Ectodermal cell (in vitro differentiated cells): ENCODE measurements around the gene FAM228A.

Source experiments
- H3K27ac ChIP-seq: 2 replicates; pipeline ENCODE4 v1.7.0; 2013; ENCODE audit warnings: mild to moderate bottlenecking, low read depth, low read length; ENCODE audit not compliant: insufficient read depth, poor library complexity, severe bottlenecking
- H3K27me3 ChIP-seq: 2 replicates; pipeline ENCODE4 v1.7.0; 2013; ENCODE audit warnings: mild to moderate bottlenecking, low read length; ENCODE audit not compliant: insufficient read depth, control insufficient read depth, poor library complexity, severe bottlenecking
- H3K36me3 ChIP-seq: one replicate; pipeline ENCODE4 v1.7.0; 2013; ENCODE audit warnings: low read length; ENCODE audit not compliant: control insufficient read depth, insufficient read depth
- H3K4me1 ChIP-seq: one replicate; pipeline ENCODE4 v1.7.0; 2013; ENCODE audit warnings: low read length; ENCODE audit not compliant: control insufficient read depth, insufficient read depth
- H3K4me3 ChIP-seq: 2 replicates; pipeline ENCODE4 v1.7.0; 2013; ENCODE audit warnings: low read depth, low read length, control low read depth; ENCODE audit not compliant: insufficient read depth
- H3K9me3 ChIP-seq: 2 replicates; pipeline ENCODE4 v1.7.0; 2013; ENCODE audit warnings: mild to moderate bottlenecking, low read length, moderate library complexity; ENCODE audit not compliant: control insufficient read depth
- WGBS, 2 experiments: methylation state at CpG; one replicate each; pipeline ENCODE4 v1.1.7; 2013; ENCODE audit warnings: missing lambda C conversion rate in 2 of 2; 5-methylcytosine and 5-hydroxymethylcytosine counted together

The FAM228A gene

DNA sequence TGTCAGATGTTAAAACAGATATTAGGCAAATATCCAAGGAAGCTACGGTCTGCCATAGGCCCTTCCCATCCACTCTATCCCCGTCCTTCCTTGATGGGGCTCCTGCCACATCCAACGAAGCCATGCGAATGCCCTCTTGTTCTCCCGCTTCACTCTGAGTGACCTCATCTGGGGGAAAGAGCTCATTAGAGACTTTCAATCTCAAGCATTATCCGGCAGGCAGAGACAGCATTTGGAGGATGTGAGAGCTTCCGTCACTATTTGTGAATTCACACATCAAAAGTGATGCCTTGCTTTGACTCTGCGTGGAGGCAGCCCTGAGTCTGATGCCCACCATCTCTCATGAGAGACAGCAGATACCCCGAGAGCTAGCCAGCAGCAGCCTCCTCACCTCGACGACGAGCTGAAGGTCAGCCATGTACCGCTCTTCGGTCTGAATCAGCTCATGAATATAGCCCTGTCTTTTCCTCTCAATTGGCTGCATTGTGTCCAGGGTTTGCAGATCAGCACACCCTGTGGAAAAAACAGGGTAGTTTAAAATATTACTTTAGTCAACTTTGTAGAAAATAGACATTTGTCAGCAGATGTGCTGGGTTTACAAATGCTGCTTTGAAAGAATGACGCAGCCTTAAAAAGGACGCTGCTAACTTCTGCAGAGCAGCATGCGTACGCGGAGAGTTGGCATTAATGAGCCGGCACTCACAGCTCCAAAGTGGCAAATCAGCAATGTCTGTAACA lies 45.9 kb downstream of the FAM228A start:
- peaks cover 5% of the 10 kb centered on the region for H3K4me1 ChIP-seq
- H3K4me3 ChIP-seq: no peak overlapping the region
- H3K27me3 ChIP-seq: no peaks in the 10 kb centered on the region
- 91 to 94% methylated on average over 20 of the region's 20 CpGs for WGBS, 2 experiments
- H3K36me3 ChIP-seq: no peaks in the 10 kb centered on the region
- H3K9me3 ChIP-seq: no peaks in the 10 kb centered on the region
- no peak overlapping the region for H3K27ac ChIP-seq

DNA sequence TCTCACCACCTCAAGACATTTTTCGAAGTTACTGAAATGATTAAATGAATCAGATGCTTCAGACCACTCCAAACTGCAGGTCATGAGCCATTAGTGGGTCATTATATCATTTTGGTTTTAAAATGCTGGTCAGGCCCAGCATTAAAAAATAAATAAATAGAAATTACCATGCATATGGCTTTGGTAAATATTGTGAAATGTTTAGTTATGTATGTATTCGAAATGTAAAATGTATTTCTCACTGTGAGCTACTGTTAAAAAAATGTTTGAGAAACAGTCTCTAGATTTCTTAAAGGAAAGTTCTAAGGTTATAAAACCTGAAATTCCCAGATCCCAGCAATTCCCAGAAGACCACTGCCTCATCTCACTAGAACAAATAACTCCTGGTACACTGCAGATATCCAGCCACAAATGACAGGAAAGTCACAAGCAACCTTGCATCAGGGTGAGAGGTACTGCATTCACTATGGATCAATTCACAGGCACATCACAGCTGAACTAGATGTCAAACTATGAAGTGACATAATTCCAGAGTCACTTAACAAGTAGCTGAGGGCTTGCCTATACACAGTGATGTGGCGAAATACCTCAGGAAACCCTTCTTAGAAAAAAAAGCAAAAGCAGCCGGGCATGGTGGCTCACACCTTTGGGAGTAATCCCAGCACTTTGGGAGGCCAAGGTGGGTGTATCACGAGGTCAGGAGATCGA lies 46.6 kb downstream of the FAM228A start:
- Histone ChIP-seq H3K9me3 (no peaks in the 10 kb centered on the region), H3K27me3 (no peaks in the 10 kb centered on the region), H3K27ac (no peak overlapping the region), H3K4me3 (no peak overlapping the region), H3K36me3 (no peaks in the 10 kb centered on the region), H3K4me1 (peaks cover 6% of the 10 kb centered on the region)
- WGBS, 2 experiments: 94 to 96% methylated on average over 6 of the region's 6 CpGs

DNA sequence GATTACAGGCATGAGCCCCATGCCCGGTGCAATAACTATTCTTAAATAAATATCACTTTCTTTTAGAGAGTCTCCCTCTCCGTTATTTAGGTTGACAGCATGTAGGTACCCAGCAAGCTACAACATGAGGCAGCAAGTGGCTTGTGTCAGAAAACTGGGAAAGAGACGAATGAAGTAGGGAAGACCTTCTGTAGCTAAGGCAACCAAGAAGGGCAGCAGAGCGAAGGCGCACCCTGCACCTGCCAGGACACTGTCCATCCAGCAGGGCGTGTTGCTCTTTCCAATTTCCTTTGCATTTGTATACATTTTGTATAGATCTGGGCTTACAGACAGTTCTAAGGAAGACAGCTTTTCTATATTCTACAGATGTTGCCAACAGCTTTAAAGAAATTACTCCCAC lies 48.1 kb downstream of the FAM228A start:
- Histone ChIP-seq H3K27me3 (no peaks in the 10 kb centered on the region), H3K27ac (no peak overlapping the region), H3K36me3 (no peaks in the 10 kb centered on the region), H3K4me3 (no peak overlapping the region), H3K4me1 (peaks cover 6% of the 10 kb centered on the region), H3K9me3 (no peaks in the 10 kb centered on the region)
- 74 to 78% methylated on average over 5 to 6 of the region's 6 CpGs for WGBS, 2 experiments

DNA sequence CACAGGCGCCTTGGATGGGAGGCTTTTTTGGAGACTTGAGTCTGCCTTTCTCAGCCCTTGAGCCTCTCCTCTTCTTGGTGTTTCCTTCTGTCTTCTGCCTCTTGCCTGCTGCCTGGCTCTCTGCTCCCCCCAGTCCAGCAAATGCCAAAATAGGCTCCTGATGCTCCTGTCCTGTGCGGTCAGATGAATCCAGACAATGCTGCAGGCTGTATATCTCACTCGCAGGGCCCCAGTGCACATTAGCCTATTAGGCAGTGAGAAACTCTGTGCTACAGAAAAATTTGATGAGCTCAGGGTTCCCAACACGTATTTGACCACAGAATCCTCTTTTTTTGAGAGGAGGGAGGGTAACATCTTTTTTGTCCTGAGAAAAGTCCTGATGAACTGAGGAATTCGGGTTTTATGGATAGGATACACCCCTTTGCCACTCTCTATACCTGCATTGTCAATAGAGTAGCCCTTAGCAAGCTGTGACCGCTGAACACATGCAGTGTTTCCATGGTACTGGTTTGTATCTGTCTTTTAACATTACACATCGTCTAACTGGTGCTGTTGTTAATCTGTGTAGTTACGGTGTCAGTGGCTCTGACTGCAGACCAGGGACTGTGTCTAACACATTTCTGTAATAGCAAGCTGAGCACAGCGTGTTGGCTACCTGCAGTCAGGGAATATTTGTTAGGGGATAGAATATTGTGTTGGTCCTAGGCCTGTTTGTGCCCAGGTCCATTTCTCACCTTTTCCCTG lies 50.8 kb downstream of the FAM228A start:
- WGBS, 2 experiments: 91 to 94% methylated on average over 9 of the region's 9 CpGs
- Histone ChIP-seq H3K4me3 (no peak overlapping the region), H3K27me3 (no peaks in the 10 kb centered on the region), H3K27ac (no peak overlapping the region), H3K4me1 (peaks cover 6% of the 10 kb centered on the region), H3K36me3 (no peaks in the 10 kb centered on the region), H3K9me3 (no peaks in the 10 kb centered on the region)

DNA sequence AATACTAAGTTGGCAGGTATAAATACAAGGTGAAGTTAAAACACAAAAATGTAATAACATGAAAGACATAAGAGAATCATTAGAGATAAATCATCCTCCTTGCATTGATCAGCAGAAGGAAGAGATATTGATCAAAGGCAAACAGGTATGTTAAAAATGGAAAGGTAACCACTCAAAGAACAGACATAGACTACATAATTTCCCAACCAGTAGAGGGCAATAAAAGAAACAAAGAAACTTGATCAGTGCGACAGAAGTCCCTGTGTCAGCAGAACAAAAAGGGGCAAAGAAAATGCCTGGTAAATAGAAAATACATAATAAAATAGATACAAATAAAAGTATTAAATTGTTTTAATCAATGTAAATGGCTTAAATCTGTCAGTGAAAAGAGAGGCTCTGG lies 53.6 kb downstream of the FAM228A start:
- Histone ChIP-seq H3K9me3 (no peaks in the 10 kb centered on the region), H3K27me3 (no peaks in the 10 kb centered on the region), H3K27ac (no peak overlapping the region), H3K4me1 (peaks cover 6% of the 10 kb centered on the region), H3K36me3 (no peaks in the 10 kb centered on the region), H3K4me3 (no peak overlapping the region)
- WGBS, 2 experiments: no CpG with 5 or more reads among the region's 1 CpG

DNA sequence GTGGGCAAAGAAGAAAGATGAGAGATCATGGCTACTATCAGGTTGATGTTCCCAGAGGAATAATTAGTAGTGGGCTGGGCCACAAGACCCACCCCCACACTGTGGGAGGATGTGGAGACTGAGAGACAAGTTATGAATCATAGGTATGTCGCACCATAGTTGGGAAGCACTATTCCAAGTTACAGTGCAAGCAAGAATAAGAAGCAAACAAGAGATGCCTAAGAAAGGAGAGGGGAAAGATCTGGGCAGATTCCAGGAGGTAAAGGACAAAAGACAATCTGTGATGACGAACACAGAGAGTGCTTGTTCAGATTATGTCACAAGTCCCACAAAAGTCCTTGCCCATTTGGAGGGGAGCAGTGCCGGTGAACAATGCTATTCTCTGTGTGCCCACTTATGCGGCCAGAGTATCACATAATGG lies 56.6 kb downstream of the FAM228A start:
- 94 to 96% methylated on average over 4 of the region's 4 CpGs for WGBS, 2 experiments
- H3K4me1 ChIP-seq: no peaks in the 10 kb centered on the region

DNA sequence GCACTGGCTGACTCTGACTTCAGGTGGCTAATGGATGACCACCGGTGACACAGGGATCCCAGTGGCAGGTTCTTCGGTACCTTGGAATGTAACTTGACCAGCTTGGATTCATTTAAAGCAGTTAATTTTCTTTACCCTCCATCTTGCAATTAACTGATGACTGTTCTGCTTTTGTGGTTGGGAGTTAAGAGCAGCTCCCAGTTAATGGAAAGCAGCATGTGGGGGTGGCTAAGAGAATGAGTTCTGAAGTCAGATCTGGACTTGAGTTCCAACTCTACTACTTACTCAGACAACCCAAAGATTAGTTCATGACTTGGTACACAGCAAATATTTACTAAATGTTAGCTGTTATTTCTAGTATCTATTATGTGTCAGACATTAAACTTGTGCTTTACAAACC lies 58.5 kb downstream of the FAM228A start:
- H3K27me3 ChIP-seq: no peaks in the 10 kb centered on the region
- no peak overlapping the region for H3K4me3 ChIP-seq
- no peaks in the 10 kb centered on the region for H3K36me3 ChIP-seq
- H3K4me1 ChIP-seq: no peaks in the 10 kb centered on the region
- WGBS, 2 experiments: 95 to 100% methylated on average over 2 of the region's 2 CpGs
- no peaks in the 10 kb centered on the region for H3K9me3 ChIP-seq
- no peak overlapping the region for H3K27ac ChIP-seq

More for the DNA sequence above, 56.6 kb downstream of the FAM228A start:
- H3K27me3 ChIP-seq: no peaks in the 10 kb centered on the region
- no peak overlapping the region for H3K4me3 ChIP-seq
- H3K9me3 ChIP-seq: no peaks in the 10 kb centered on the region
- no peak overlapping the region for H3K27ac ChIP-seq
- no peaks in the 10 kb centered on the region for H3K36me3 ChIP-seq

DNA sequence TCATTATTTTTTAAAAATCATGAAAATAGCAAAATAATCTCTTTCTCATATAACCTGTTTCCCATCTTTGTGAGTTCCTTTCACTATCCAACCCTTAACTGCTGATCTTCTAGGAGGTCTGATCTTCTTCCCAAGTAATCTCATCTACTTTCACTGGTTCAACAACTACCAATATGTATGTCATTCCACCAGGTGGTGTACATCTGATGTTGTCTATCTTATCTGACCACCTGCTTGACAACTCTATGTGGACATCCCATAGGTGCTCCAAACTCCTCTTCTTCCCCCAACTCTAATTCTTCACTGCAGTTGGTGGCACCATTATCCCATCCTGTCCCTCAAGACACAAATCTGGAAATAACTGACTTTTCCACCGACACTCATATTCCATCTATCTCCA lies 62.5 kb downstream of the FAM228A start:
- no peaks in the 10 kb centered on the region for H3K4me1 ChIP-seq
- H3K9me3 ChIP-seq: no peaks in the 10 kb centered on the region
- H3K27ac ChIP-seq: no peak overlapping the region
- no peaks in the 10 kb centered on the region for H3K36me3 ChIP-seq
- 88 to 96% methylated on average over 1 of the region's 1 CpG for WGBS, 2 experiments
- no peak overlapping the region for H3K4me3 ChIP-seq
- H3K27me3 ChIP-seq: no peaks in the 10 kb centered on the region

DNA sequence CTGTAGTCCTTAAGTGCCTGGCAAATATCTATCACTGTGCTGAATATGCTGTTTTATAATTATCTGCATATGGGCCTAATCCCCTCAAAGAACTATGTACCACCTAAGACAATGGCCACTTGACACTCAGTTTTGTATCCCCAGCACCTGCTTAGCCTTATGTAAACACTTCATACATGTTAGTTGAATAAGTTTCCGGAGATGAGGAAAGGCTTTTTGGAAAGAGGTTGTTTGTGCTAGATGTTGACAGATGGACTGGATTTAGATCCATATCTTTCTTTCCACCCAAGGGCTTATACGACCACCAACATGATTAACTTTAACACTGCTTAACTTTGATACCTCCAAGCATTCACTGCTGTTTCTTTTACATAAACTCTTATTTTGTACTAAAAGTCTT lies 63.3 kb downstream of the FAM228A start:
- no peaks in the 10 kb centered on the region for H3K9me3 ChIP-seq
- H3K36me3 ChIP-seq: no peaks in the 10 kb centered on the region
- WGBS, 2 experiments: 86 to 97% methylated on average over 1 to 2 of the region's 2 CpGs
- H3K4me3 ChIP-seq: no peak overlapping the region
- H3K27ac ChIP-seq: no peak overlapping the region
- no peaks in the 10 kb centered on the region for H3K27me3 ChIP-seq
- H3K4me1 ChIP-seq: no peaks in the 10 kb centered on the region

DNA sequence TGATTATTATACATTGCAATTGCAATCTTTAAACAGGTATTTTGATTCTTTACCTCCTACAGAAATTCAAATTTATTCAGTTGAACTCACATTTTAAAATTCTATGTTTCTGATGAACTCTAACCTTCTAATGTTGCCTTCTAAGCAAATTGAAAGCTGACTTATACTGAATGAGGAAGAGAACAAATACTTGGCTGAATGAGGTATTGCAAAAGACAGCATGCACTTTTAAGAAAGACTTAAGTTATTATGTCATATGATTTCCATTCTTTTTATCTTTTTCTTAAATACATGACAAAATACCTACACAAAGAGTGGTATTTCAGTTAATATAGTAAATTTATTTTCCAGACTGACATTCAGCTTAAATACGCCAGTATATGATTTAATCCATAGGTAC lies 64.7 kb downstream of the FAM228A start:
- no peaks in the 10 kb centered on the region for H3K4me1 ChIP-seq
- H3K4me3 ChIP-seq: no peak overlapping the region
- H3K36me3 ChIP-seq: no peaks in the 10 kb centered on the region
- WGBS, 2 experiments: 100% methylated on average over 1 of the region's 1 CpG; no CpG with 5 or more reads in 1 of the 2 experiments
- no peaks in the 10 kb centered on the region for H3K27me3 ChIP-seq
- H3K9me3 ChIP-seq: no peaks in the 10 kb centered on the region
- no peak overlapping the region for H3K27ac ChIP-seq
